Measurements from ENCODE around the gene STXBP2.

Gene STXBP2

GRCh38 chr19:7602240-7602934 lies 34.5 kb upstream of the STXBP2 start:
- TF ChIP-seq, protein P1, sequence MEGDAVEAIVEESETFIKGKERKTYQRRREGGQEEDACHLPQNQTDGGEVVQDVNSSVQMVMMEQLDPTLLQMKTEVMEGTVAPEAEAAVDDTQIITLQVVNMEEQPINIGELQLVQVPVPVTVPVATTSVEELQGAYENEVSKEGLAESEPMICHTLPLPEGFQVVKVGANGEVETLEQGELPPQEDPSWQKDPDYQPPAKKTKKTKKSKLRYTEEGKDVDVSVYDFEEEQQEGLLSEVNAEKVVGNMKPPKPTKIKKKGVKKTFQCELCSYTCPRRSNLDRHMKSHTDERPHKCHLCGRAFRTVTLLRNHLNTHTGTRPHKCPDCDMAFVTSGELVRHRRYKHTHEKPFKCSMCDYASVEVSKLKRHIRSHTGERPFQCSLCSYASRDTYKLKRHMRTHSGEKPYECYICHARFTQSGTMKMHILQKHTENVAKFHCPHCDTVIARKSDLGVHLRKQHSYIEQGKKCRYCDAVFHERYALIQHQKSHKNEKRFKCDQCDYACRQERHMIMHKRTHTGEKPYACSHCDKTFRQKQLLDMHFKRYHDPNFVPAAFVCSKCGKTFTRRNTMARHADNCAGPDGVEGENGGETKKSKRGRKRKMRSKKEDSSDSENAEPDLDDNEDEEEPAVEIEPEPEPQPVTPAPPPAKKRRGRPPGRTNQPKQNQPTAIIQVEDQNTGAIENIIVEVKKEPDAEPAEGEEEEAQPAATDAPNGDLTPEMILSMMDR (IDR thresholded peaks at IDR 0.05), result no peak
- H3K4me3 ChIP-seq (ENCODE audit: low read depth, low read length), result no peak overlapping the region
- H3K36me3 ChIP-seq (ENCODE audit: control insufficient read depth, insufficient read depth, low read length), result no peaks in the 10 kb centered on the region
- no peak overlapping the region for H3K4me2 ChIP-seq (ENCODE audit: low read length)
- H2AFZ ChIP-seq, result no peak overlapping the region
- peak overlapping the region; percentile 2 for H3K27ac ChIP-seq
- peaks cover 6% of the 10 kb centered on the region for H3K4me1 ChIP-seq
- no peaks in the 10 kb centered on the region for H3K27me3 ChIP-seq (ENCODE audit: control insufficient read depth, insufficient read depth, low read length)
- H3K9ac ChIP-seq, result no peak overlapping the region
- H3K9me3 ChIP-seq (ENCODE audit: control insufficient read depth, low read length), result no peaks in the 10 kb centered on the region
- no peaks in the 10 kb centered on the region for H3K79me2 ChIP-seq

DNA sequence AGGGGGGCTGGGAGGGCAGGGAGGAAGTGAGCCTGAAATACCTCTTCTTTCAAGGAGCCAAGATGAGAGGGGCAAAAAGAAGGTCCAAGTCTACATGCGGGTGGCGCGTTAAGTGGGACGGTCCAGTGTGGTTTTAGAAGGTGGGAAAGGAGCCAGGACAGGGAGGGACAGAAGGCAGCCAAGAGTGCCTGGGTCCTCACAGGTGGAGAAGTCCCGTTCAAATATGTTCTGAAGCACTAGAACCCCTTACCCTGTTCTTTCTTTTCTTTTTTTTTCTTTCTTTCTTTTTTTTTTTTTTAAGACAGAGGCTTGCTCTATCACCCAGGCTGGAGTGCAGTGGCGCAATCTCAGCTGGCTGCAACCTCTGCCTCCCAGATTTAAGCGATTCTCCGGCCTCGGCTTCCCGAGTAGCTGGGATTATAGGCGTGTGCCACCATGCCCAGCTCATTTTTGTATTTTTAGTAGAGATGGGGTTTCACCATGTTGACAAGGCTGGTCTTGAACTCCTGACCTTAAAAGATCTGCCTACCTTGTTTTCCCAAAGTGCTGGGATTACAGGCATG lies 33.9 kb upstream of the STXBP2 start:
- peaks cover 6% of the 10 kb centered on the region for H3K4me1 ChIP-seq
- no peak overlapping the region for H3K4me3 ChIP-seq (ENCODE audit: low read depth, low read length)
- TF ChIP-seq, protein P1 (IDR thresholded peaks at IDR 0.05), result no peak
- H3K9ac ChIP-seq, result no peak overlapping the region
- no peaks in the 10 kb centered on the region for H3K9me3 ChIP-seq (ENCODE audit: control insufficient read depth, low read length)
- no peaks in the 10 kb centered on the region for H3K36me3 ChIP-seq (ENCODE audit: control insufficient read depth, insufficient read depth, low read length)
- H3K79me2 ChIP-seq, result no peaks in the 10 kb centered on the region
- H3K27me3 ChIP-seq (ENCODE audit: control insufficient read depth, insufficient read depth, low read length), result no peaks in the 10 kb centered on the region
- peak overlapping the region; percentile 2 for H3K27ac ChIP-seq
- no peak overlapping the region for H3K4me2 ChIP-seq (ENCODE audit: low read length)
- H2AFZ ChIP-seq, result no peak overlapping the region

GRCh38 chr19:7603919-7604318 lies 33.0 kb upstream of the STXBP2 start:
- Histone ChIP-seq H3K27me3 (ENCODE audit: control insufficient read depth, insufficient read depth, low read length) (no peaks in the 10 kb centered on the region), H3K4me1 (peaks cover 6% of the 10 kb centered on the region), H3K4me2 (ENCODE audit: low read length) (no peak overlapping the region), H2AFZ (no peak overlapping the region), H3K36me3 (ENCODE audit: control insufficient read depth, insufficient read depth, low read length) (no peaks in the 10 kb centered on the region), H3K27ac (no peak overlapping the region), H3K79me2 (no peaks in the 10 kb centered on the region), H3K9me3 (ENCODE audit: control insufficient read depth, low read length) (no peaks in the 10 kb centered on the region), H3K4me3 (ENCODE audit: low read depth, low read length) (no peak overlapping the region), H3K9ac (no peak overlapping the region)
- TF ChIP-seq, protein P1 (IDR thresholded peaks at IDR 0.05), result no peak

DNA sequence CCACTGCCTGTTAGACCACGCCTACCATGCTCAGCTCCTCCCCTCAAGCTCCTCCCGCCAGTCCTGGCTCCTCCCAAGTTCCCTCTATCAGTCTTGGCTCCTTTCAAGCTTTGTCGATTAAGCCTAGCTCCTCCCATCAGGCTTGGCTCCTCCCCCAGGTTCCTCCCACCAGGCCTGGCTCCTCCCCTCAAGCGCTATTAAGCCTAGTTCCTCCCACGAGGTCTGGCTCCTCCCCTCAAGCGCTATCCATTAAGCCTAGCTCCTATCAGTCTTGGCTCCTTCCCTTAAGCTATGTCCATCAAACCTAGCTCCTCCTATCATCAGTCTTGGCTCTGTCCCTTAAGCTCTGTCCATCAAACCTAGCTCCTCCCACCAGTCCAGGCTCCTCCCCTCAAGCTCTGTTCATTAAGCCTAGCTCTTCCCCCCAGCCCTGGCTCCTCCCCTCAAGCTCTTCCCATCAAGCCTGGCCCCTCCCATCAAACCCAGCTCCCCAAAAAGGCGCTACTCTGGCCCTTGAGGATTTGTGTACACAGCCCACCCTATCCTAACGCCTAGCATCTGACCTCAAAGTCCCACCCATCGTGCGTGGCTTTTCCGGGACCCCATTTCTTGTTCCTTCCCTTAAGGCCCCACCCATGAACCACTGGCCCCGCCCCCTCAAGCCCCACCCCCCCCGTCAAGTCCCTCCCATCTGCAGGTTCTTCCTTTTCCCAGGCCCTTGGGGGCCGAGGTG lies 31.3 kb upstream of the STXBP2 start:
- H3K27ac ChIP-seq, result no peak overlapping the region
- peaks cover 6% of the 10 kb centered on the region for H3K4me1 ChIP-seq
- H3K36me3 ChIP-seq (ENCODE audit: control insufficient read depth, insufficient read depth, low read length), result no peaks in the 10 kb centered on the region
- H3K79me2 ChIP-seq, result no peaks in the 10 kb centered on the region
- H2AFZ ChIP-seq, result no peak overlapping the region
- no peaks in the 10 kb centered on the region for H3K9me3 ChIP-seq (ENCODE audit: control insufficient read depth, low read length)
- no peak overlapping the region for H3K4me3 ChIP-seq (ENCODE audit: low read depth, low read length)
- H3K9ac ChIP-seq, result no peak overlapping the region
- H3K4me2 ChIP-seq (ENCODE audit: low read length), result no peak overlapping the region
- TF ChIP-seq, protein P1 (IDR thresholded peaks at IDR 0.05), result no peak
- no peaks in the 10 kb centered on the region for H3K27me3 ChIP-seq (ENCODE audit: control insufficient read depth, insufficient read depth, low read length)

All from parathyroid adenoma (tissue), 2 donors.